GM13976 (cell line): ENCODE measurements around the gene GPC6.
"Not testable (repeated sequence)": the region's sequence is repeated elsewhere in the genome, so short reads cannot be mapped to it uniquely, and the experiment has no call there.

Experiments
- DNase-seq: peaks from one replicate; pipeline ENCODE4 v3.0.0; 2012; ENCODE audit warnings: low spot score
- in situ Hi-C: fragments of 300-500 bp; cut with MboI; formaldehyde crosslinking; loops from one replicate; pipeline ENCODE4 v1.12.0; 2022; ENCODE audit warnings: low sequenced_read_pairs, mixed read lengths, inconsistent platforms; ENCODE audit not compliant: unreplicated experiment
- TF ChIP-seq, protein P1 (sequence below): IDR thresholded peaks from 2 replicates; pipeline ENCODE4 v1.5.1; 2012; ENCODE audit warnings: borderline replicate concordance, mild to moderate bottlenecking; ENCODE audit not compliant: insufficient read depth; ENCODE audit errors: extremely low read depth, missing control alignments, control extremely low read depth

GPC6 gene

DNA sequence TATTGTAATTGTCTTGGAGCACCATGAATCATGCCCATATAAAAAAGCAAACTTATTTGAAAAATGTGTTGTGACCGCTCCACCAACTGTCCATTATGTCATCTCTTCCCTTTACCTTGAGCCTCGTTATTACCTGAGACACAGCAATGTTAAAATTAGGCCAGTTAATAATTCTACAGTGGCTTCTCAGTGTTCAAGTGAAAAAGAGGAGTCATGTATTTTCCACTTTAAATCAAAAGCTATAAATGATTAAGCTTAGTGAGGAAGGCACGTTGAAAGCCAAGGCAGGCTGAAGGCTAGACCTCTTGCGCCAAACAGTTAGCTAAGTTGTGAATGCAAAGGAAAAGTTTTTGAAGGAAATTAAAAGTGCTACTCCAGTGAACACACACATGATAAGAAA lies 210.5 kb downstream of the GPC6 start:
- in situ Hi-C loops, result no loop called here
- no peak for DNase-seq
- TF ChIP-seq, protein P1, sequence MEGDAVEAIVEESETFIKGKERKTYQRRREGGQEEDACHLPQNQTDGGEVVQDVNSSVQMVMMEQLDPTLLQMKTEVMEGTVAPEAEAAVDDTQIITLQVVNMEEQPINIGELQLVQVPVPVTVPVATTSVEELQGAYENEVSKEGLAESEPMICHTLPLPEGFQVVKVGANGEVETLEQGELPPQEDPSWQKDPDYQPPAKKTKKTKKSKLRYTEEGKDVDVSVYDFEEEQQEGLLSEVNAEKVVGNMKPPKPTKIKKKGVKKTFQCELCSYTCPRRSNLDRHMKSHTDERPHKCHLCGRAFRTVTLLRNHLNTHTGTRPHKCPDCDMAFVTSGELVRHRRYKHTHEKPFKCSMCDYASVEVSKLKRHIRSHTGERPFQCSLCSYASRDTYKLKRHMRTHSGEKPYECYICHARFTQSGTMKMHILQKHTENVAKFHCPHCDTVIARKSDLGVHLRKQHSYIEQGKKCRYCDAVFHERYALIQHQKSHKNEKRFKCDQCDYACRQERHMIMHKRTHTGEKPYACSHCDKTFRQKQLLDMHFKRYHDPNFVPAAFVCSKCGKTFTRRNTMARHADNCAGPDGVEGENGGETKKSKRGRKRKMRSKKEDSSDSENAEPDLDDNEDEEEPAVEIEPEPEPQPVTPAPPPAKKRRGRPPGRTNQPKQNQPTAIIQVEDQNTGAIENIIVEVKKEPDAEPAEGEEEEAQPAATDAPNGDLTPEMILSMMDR, result no peak

DNA sequence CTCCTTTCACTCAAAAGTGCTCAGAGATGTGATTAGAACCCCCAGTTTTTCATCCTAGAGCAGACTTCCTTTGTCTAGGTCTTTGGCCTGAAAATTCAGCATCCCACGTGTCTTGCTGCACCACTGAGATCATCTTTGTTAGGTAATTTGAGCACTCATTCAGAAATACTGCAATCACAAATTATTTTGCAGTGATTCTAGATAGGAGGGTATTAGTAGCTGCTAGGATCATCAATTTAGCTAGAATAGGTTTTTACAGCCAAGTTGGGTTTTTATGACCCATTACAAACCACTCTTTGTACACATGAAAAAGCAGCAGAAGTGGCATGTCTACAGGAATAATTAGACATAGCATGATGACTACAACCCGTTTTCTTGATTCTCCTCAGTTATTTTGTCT lies 219.6 kb downstream of the GPC6 start:
- no peak for DNase-seq
- TF ChIP-seq, protein P1, result no peak
- in situ Hi-C loops, result no loop called here

DNA sequence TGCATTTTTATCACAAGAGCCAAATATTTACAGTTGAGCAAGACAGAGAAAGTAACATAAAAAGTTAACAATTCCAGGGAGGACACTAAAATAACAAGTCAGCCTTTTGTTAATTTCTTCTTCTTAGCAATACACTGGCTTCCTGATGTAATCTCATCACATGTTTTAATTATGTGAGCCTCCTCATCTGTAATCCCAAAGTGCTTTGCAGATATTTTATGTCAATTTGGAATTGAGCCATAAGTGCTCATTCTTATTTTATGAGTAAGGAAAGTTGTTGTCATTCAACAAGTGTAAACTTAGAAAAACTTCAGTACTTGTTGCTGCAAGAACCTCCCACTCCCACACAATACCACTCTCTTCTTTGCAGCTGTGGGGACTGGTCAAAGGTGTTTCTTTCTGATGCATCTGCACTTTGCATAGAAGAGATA lies 223.6 kb downstream of the GPC6 start:
- no peak for DNase-seq
- in situ Hi-C loops, result no loop called here
- TF ChIP-seq, protein P1, result no peak

DNA sequence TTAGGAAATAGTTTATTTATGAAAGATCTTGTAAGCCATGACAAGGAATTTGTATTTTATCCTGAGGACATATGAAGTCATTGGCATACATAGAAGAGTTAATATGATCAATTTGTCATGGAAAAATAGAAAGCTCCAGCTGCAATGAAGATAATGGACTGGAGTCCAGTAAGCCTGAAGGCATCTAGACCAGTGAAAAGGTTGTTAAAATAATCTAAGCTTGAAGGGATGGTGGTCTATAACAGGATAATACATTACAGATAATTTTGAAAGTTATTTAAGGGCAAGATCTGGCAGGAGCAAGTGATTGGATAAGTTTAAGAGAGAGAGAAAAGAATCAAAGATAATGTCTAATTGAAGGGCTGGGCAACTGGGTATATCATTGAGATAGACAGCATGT lies 224.2 kb downstream of the GPC6 start:
- in situ Hi-C loops, result no loop called here
- TF ChIP-seq, protein P1, result no peak
- no peak for DNase-seq

DNA sequence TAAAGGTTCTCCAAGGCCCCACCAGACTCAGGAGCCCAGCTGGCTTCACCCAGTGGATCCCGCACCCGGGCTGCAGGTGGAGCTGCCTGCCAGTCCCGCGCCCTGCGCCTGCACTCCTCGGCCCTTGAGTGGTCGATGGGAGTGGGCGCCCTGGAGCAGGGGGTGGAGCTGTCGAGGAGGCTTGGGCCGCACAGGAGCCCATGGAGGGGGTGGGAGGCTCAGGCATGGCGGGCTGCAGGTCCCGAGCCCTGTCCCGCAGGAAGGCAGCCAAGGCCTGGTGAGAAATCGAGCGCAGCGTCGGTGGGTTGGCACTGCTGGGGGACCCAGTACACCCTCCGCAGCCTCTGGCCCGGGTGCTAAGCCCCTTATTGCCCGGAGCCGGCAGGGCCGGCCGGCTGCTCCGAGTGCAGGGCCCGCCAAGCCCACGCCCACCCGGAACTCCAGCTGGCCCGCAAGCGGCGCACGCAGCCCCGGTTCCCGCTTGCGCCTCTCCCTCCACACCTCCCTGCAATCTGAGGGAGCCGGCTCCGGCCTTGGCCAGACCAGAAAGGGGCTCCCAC lies 228.1 kb downstream of the GPC6 start:
- in situ Hi-C loops, DNase-seq: not testable (repeated sequence)

DNA sequence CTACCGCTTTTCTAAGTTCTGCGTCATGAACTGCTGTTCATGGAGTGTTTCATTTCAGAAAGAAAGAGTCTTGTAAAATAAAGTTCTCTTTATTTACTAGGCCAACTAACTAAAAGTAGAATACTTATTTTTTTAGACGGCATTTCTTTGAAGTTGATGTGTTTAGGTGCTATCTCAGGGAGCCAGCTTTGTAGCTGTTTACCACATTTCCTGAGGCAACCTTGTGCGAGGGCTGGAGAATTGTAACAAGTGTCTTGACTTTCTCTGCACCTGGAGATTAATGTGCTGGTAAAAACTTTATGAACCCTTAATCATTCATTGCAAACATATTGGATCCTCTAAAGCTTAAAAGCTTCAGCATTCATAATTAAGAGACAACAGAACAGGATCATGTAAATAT lies 229.3 kb downstream of the GPC6 start:
- DNase-seq, result no peak
- in situ Hi-C loops, result no loop called here
- TF ChIP-seq, protein P1, result no peak

DNA sequence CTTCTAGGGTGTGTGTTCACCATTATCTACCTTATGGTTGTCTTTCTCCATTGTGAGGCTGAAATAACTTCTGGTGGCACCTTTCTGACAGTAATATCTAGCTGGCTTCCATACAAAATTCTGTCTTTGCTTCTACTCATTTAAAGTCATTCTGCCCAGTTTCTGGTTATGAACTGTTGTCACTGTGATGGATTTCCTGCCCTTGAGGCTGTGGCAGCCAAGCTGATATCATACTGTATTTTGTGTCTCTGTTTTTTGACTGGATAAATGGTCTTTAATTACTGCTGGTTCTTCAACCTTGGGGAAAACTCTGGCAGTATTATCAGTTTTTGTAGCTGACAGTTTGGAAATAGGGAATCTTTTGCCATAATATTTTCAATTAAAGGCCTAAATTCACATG lies 233.4 kb downstream of the GPC6 start:
- TF ChIP-seq, protein P1, result no peak
- in situ Hi-C loops, result no loop called here
- DNase-seq, result no peak

DNA sequence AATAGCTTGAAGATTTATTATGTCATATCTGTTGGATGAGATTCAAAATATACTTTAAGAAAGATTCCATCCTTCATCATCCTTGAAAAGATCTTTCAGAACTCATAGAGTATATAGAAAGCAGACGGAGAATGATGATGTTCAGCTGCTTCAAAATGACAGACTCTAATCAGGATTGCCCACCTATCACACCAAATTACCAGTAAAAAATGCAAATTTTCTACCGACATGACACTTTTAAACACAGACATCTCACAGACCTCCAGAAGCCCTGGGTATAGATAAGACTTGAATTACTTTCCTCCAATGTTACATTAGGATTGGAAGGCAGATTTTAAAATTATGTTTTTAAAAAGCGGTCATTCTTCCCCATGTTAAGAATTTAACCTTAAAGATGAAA lies 235.5 kb downstream of the GPC6 start:
- no peak for DNase-seq
- TF ChIP-seq, protein P1, result no peak
- in situ Hi-C loops, result no loop called here
